Measurements from ENCODE around the gene NF1. TPM values are rescaled to one million over a fixed set of nuclear protein-coding genes. Genes with fewer than 3 reads are reported as not detected.

The NF1 gene
- total RNA-seq, 2 experiments from 2014 or later = 15.5 to 18.7 TPM

DNA sequence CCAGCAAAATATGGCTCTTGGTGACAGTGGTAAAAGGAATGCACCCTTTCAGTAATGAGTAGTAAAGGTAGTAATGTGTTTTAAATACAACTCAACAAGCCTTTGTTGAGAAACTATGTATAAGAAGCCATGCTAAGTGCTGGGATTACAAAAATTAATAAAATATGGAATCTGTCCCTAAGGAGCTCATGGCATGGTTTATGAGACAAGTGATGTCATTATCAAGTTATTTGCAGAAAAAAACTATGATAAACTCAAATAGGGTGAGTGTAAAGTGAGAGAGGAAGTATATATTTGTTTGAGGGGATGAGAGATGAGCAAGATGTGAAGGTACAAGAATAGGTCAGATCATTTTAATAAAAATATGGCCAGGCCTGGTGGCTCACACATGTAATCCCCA, 76.9 kb downstream of the NF1 start:
- Histone ChIP-seq H3K36me3 (ENCODE audit: insufficient read depth, low read length) (no peaks in the 10 kb centered on the region), H3K27ac (ENCODE audit: low read depth in 1 of 2, low read length in 2 of 2) (no peak overlapping the region), H3K9me3 (ENCODE audit: control insufficient read depth in 1 of 2, insufficient read depth in 1 of 2, low read length in 2 of 2) (no peaks in the 10 kb centered on the region), H3K27me3 (ENCODE audit: control insufficient read depth in 1 of 2, insufficient read depth in 2 of 2, low read length in 2 of 2) (no peaks in the 10 kb centered on the region), H3K4me1 (ENCODE audit: insufficient read depth, low read length) (no peaks in the 10 kb centered on the region), H3K4me3 (ENCODE audit: low read length) (no peak overlapping the region)
- ATAC-seq (ENCODE audit: poor library complexity) (no peak), DNase-seq (no peak)
- no peak for TF ChIP-seq CTCF (IDR thresholded peaks at IDR 0.05)
- Mint-ChIP-seq H3K27ac (no peak overlapping the region), H3K4me1 (ENCODE audit: low read depth) (no peaks in the 10 kb centered on the region), H3K4me3 (no peak overlapping the region), H3K9me3 (no peaks in the 10 kb centered on the region), H3K27me3 (no peaks in the 10 kb centered on the region), H3K36me3 (ENCODE audit: low read depth) (peaks cover 4% of the 10 kb centered on the region)
- intact Hi-C loops (cut with DNase I, micrococcal nuclease) = no loop called here
- CTCF ChIA-PET = no interaction called here
- POLR2A ChIA-PET = no interaction called here

DNA sequence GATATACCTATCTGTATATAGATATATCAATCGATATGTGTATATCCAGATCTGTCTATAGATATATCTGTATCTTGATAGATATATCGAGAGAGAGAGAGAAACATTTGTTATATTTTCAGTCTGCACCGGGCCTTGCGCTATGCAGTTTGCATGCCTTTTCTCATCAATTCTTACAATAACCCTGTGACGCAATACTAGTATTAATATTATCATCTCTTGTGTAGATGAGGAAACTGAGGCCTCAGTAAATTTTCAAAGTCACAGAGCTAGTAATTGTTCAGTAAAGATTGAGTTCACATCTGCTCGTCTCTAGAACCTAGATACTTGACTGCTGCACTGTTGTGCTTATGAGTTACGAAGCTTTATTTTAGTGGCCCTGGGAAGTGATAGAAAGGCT, 77.6 kb downstream of the NF1 start:
- ChIA-PET POLR2A (no interaction called here), CTCF (no interaction called here)
- Mint-ChIP-seq H3K36me3 (ENCODE audit: low read depth) (peaks cover 4% of the 10 kb centered on the region), H3K4me1 (ENCODE audit: low read depth) (no peaks in the 10 kb centered on the region), H3K27me3 (no peaks in the 10 kb centered on the region), H3K27ac (no peak overlapping the region), H3K4me3 (no peak overlapping the region), H3K9me3 (no peaks in the 10 kb centered on the region)
- Histone ChIP-seq H3K27me3 (ENCODE audit: control insufficient read depth in 1 of 2, insufficient read depth in 2 of 2, low read length in 2 of 2) (no peaks in the 10 kb centered on the region), H3K4me3 (ENCODE audit: low read length) (no peak overlapping the region), H3K9me3 (ENCODE audit: control insufficient read depth in 1 of 2, insufficient read depth in 1 of 2, low read length in 2 of 2) (no peaks in the 10 kb centered on the region), H3K36me3 (ENCODE audit: insufficient read depth, low read length) (no peaks in the 10 kb centered on the region), H3K4me1 (ENCODE audit: insufficient read depth, low read length) (no peaks in the 10 kb centered on the region), H3K27ac (ENCODE audit: low read depth in 1 of 2, low read length in 2 of 2) (no peak overlapping the region)
- DNase-seq (no peak), ATAC-seq (ENCODE audit: poor library complexity) (no peak)
- intact Hi-C loops (cut with DNase I, micrococcal nuclease) = no loop called here
- TF ChIP-seq CTCF (IDR thresholded peaks at IDR 0.05) = no peak

DNA sequence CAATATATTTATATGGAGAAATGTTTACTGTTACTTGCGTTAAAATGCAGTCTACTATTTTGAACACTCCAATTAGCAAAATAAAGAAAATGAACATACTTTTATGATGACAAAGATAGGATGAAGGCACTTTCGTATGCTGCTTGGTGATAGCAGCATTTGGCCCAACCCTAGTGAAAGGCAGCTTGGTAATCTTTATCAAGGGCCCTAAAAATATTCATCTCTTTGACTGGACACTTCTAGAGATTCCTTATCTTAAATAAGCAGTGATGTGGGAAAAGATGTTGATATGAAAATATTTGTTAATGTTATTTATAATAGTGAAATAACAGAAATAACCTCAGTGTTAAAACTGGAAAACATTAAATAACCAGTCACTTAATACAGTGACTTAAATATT, 79.4 kb downstream of the NF1 start:
- Mint-ChIP-seq H3K27ac (no peak overlapping the region), H3K4me3 (no peak overlapping the region), H3K4me1 (ENCODE audit: low read depth) (no peaks in the 10 kb centered on the region), H3K36me3 (ENCODE audit: low read depth) (peaks cover 4% of the 10 kb centered on the region), H3K27me3 (no peaks in the 10 kb centered on the region), H3K9me3 (no peaks in the 10 kb centered on the region)
- CTCF ChIA-PET = no interaction called here
- no peak overlapping the region for H3K4me3 ChIP-seq (ENCODE audit: low read length)
- POLR2A ChIA-PET = no interaction called here
- intact Hi-C loops (cut with DNase I, micrococcal nuclease) = no loop called here
- TF ChIP-seq CTCF (IDR thresholded peaks at IDR 0.05) = no peak
- no peak overlapping the region for H3K27ac ChIP-seq (ENCODE audit: low read depth in 1 of 2, low read length in 2 of 2)
- DNase-seq (no peak), ATAC-seq (ENCODE audit: poor library complexity) (no peak)
- H3K9me3 ChIP-seq (ENCODE audit: control insufficient read depth in 1 of 2, insufficient read depth in 1 of 2, low read length in 2 of 2) = no peaks in the 10 kb centered on the region
- no peaks in the 10 kb centered on the region for H3K27me3 ChIP-seq (ENCODE audit: control insufficient read depth in 1 of 2, insufficient read depth in 2 of 2, low read length in 2 of 2)
- no peaks in the 10 kb centered on the region for H3K36me3 ChIP-seq (ENCODE audit: insufficient read depth, low read length)
- no peaks in the 10 kb centered on the region for H3K4me1 ChIP-seq (ENCODE audit: insufficient read depth, low read length)

Data from CD4-positive, alpha-beta T cell (primary cell).